GM18867 (cell line): ENCODE measurements around the gene C1QL3.

Experiments
- ATAC-seq: cut with Tn5 transposase; IDR thresholded peaks from one replicate; pipeline ENCODE4 v1.9.1; 2021; ENCODE audit warnings: mild to moderate bottlenecking, moderate library complexity; ENCODE audit not compliant: unreplicated experiment

The C1QL3 gene

GRCh38 chr10:16521311-16522016 is at the start of gene C1QL3:
C1QL3 (minus strand) TSS chr10:16521879; CDS start chr10:16521065, 814 bp downstream.
- peak; percentile 41 for ATAC-seq

GRCh38 chr10:16570731-16571130 is 49.1 kb upstream of the C1QL3 start:
- peak; percentile 94 for ATAC-seq

DNA sequence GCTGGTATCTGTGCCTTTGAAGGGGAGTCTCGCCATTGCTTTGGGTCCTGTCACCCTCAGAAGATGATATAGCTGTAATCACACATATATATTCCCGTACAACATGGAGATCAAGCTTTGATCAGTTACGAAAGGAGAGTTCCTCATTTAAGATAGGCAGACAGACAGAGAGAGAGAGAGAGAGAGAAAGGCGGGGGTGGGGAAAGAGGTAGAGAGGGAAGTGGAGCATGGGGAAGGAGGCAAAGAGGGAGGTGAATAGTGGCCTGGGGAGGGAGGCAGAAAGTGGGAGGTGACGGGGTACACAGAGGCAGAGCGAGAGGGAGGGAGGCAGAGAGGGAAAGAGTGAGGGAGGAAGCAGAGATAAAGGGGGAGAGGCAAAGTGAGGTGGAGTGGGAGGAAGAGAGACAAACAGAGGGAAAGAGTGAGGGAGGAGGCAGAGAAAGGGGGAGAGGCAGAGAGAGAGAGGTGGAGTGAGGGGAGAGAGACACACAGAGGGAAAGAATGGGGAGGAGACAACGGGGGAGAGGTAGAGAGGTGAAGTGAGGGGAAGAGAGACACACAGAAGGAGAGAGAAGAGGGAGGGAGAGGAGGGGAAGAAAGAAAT is 44.6 kb upstream of the C1QL3 start:
- ATAC-seq = peak; percentile 7

- ATAC-seq = no peak
These were observed 43.9 kb upstream of the C1QL3 start for GRCh38 chr10:16565604-16566003.

DNA sequence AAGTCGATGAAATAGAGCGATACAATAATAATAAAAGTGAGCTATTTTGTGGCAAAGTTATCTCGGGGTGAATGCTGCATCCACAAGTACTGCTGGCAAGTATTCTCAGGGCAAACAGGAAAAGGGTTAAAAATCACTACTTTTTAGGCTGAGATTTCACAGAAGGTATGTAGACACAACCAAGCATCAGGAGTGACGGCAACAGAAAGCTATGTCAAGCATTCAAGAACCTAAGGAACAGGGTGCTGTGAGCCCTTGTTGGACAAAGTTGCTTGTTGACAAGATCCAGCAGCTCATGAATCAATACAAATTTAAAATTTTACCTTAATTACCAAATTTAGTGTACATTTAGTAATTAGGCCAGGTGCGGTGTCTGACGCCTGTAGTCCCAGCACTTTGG is 41.2 kb upstream of the C1QL3 start:
- ATAC-seq = no peak

- ATAC-seq = no peak
These were observed 37.6 kb upstream of the C1QL3 start for GRCh38 chr10:16559236-16559773.

DNA sequence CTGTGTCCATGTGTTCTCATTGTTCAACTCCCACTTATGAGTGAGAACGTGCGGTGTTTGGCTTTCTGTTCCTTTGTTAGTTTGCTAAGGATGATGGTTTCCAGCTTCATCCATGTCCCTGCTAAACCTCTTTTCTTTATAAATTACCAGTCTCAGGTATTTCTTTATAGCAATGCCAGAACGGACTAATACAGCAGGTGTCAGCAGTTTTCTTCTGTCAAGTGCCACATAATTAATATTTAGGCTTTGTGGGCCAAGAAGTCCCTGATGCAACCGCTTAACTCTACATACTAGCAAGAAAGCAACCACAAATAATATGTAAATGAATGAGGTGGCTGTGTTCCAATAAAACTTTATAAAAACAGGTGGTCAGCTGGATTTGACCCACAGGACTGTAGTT is 26.3 kb upstream of the C1QL3 start:
- no peak for ATAC-seq

GRCh38 chr10:16545116-16545736 is 23.5 kb upstream of the C1QL3 start:
- ATAC-seq = peak; percentile 57

DNA sequence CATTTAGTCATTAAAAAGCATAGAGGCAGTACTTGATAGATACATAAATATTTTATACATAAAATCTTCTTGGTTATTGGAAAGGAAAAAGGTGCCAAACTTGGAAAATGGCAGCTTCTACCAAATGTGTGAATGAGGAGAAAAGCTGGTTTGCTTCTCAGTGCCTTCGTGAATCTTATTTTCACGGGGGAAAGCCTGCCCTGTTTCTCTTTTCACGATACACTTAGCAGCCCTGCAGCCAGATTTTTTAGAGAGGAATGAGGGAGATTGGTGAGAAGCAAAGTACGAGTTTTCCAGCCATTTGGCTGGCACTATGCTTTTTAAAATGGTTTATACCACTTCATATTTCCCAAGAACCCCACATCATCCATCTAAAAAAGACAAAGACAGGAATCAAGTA is 22.9 kb upstream of the C1QL3 start:
- no peak for ATAC-seq

DNA sequence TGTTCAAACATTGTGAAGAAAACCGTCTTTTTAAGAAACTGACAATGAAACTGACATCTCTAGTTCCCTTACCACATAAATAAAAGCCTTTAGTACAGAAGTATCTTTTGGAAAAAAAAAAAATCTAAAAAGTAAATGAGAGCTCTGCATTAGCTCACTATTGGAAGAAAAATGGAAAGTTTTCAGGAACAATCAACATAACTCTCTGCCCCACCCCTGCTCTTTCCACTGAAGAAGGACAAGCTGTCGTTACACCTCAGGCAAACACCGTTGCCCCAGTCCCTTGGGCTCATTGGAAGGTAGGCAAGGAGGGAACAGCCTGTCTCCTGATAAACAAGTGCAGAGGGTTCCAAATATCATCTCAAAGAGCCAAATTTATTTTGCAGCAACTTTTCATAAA is 22.4 kb upstream of the C1QL3 start:
- no peak for ATAC-seq

GRCh38 chr10:16536155-16536554 is 14.5 kb upstream of the C1QL3 start:
- no peak for ATAC-seq

- no peak for ATAC-seq
These were observed 8.2 kb upstream of the C1QL3 start for GRCh38 chr10:16529853-16530252.

DNA sequence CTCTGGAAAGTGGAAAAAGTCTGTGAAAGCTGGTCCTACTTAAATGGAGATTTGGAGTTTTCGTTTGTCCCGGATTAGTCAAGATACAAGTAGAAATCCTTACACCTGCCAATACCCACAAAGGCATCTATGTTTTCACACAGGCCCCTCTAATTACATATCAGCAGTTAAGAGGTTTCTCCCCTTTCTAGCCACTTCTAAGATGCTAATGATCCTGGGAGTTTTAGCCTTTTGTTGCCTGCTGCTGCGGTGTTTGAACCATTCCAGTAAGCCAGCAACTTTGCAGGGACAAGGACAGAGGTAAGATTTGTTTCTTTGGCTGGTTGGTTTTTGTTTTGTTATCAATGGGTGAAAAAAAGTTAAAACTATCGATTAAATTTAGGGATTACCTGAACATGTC is 5.8 kb upstream of the C1QL3 start:
- no peak for ATAC-seq

- peak; percentile 61 for ATAC-seq
These were observed 779 bp downstream of the C1QL3 start for GRCh38 chr10:16520900-16521299.

DNA sequence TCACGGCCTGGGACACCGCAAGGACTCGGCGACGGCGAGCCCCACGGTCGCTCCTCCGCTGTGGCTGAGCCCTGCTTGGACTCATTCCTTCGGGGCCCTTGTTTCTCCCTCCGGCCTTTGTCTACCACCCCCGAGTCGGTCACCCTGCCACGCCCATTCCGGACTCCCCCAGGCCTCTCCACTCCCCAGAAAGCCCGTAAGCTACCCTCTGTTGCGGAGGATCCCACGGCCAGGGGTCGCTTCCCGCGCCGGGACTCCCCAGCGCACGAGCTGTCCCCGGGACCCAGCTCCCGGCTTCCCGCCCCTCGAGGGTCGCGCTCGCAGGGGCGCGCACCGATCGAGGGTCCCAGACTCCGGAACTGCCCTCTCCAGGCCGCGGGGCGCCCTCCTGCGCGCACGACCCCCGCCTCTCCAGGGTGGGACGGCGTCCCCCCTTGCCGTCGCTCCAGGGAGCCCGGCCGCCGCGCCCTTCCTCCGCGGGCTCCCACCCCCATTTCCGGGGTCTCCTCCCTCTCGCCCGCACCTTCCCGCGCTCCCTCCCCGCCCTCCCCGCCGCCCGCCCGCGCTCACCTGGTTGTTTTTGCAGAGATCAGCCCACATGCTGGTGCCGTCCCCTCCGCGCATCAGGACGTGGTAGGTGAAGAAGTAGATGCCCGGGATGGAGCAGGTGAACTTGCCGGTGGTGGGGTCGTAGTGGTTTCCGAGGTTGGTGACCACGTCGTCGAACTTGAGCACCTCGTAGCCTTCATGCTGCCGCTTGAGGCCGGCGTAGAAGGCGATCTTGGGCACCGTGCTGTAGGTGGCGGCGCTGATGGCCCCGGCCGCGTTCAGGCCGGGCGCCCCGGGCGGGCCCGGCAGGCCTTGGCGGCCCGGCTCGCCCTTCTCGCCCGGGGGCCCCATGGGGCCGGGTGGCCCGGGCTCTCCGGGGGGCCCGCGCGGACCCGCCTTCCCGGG is 1.5 kb downstream of the C1QL3 start:
- ATAC-seq = peak; percentile 34

- peak; percentile 45 for ATAC-seq
These were observed 2.3 kb downstream of the C1QL3 start for GRCh38 chr10:16519250-16519907.

DNA sequence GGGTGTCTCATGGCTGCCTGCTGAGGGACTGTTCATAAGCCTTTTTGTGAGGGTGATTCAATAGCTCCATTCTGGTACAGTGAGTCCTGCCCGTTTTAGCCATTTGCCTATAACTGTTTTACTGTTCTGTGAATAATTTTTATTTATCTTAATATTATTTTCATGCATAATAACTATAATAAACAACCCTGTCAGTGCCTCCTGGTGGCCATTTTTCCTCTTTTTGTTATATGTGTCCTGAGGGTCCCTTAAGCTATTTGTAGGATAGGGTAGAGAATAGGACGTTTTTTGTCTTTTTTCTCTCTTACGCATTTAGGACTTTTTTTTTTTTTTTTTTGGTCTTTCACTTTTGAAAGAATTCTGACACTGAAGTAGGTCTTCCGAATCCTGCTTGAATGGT is 2.9 kb downstream of the C1QL3 start:
- ATAC-seq = no peak

DNA sequence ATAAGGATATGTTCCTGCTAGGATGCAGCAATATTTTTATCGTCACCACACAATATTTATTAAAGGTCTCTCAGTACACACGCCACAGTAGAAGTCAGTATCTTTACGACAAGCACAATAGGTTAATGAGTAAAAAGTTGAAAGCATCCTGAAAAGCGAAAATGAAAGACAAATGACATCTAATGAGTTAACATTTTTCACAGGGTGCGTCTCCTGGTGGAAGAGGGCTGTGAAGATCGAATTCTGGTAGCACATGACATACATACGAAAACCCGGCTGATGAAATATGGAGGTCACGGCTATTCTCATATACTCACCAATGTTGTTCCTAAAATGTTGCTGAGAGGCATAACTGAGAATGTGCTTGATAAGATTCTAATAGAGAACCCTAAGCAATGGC is 10.8 kb downstream of the C1QL3 start:
- ATAC-seq = no peak

GRCh38 chr10:16509996-16510395 is 11.7 kb downstream of the C1QL3 start:
- ATAC-seq = no peak

DNA sequence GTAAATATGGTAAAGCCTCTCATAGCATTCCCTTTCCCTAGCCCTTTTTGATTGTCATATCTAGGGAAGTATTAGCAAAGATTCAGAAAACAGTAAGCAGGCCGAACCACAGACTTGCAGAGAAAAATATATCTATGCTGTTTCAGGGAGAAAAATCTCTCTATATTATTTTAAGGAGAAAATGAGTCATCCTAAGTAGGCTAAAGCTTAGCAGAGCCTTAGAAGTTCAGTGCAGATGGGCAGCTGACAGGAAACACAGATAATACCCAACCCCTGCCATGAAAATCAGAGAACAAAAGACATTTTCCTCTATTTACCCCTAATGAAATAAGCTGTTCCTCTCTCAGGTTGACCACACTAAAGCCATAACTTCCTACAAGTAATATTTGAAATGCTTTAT is 16.5 kb downstream of the C1QL3 start:
- ATAC-seq = no peak
